Esophagus squamous epithelium (tissue), 5 donors: Measurements from ENCODE around the gene ZNF563. TPM values are rescaled to one million over a fixed set of nuclear protein-coding genes. Genes with fewer than 3 reads are reported as not detected.

Experiments used
- DNase-seq: peaks from one replicate; lab custom pipeline; 2025; lab: John Stamatoyannopoulos, UW
- H3K27ac ChIP-seq, 4 donors: fragments of 200-600 bp; sonication (generic); one replicate each; pipeline ENCODE4 v1.5.1; 2016 to 2019; ENCODE audit warnings: mild to moderate bottlenecking in 1 of 4
- H3K27me3 ChIP-seq, 4 donors: fragments of 200-600 bp; sonication (generic); 1 replicate in 3 of 4; 2 replicates in 1 of 4; pipeline versions ENCODE4 v1.5.1 to v1.6.0; 2017 to 2021; ENCODE audit warnings: antibody characterized with exemption in 1 of 4
- H3K36me3 ChIP-seq, 3 donors: fragments of 200-600 bp; sonication (generic); one replicate each; pipeline ENCODE4 v1.5.1; 2016 to 2019
- H3K4me1 ChIP-seq, 3 donors: fragments of 200-600 bp; sonication (generic); one replicate each; pipeline ENCODE4 v1.5.1; 2017 to 2019
- H3K4me3 ChIP-seq, 4 donors: fragments of 200-600 bp; sonication (generic); 1 replicate in 3 of 4; 2 replicates in 1 of 4; pipeline ENCODE4 v1.5.1; 2016 to 2019; ENCODE audit warnings: mild to moderate bottlenecking in 2 of 4, moderate library complexity in 1 of 4
- H3K9me3 ChIP-seq, 3 donors: fragments of 200-600 bp; sonication (generic); one replicate each; pipeline ENCODE4 v1.5.1; 2016 to 2019
- POLR2A ChIP-seq, 4 donors: fragments of 450-650 bp; IDR thresholded peaks; one replicate each; pipeline ENCODE4 v1.6.1; 2017; ENCODE audit warnings: antibody characterized with exemption in 4 of 4, mild to moderate bottlenecking in 4 of 4, moderate library complexity in 3 of 4
- WGBS, 2 donors: methylation state at CpG; one replicate each; pipeline ENCODE4 v1.1.5; 2018; 5-methylcytosine and 5-hydroxymethylcytosine counted together
- intact Hi-C: fragments of 100-400 bp; cut with DNase I; formaldehyde crosslinking; loops from one replicate; pipeline ENCODE4 v1.15.0; 2022
- total RNA-seq, 4 donors: library from RNA; depleted of rRNA; stranded (reverse); fragments of >200 nt; gene quantifications; one replicate each; pipeline ENCODE4 v1.1.0, GENCODE V29; 2016
- TF ChIP-seq, protein P1 (sequence below), 6 experiments: fragments of 450-650 bp in 4 of 6; fragments of 200-600 bp in 2 of 6; sonication (generic) in 2 of 6; IDR thresholded peaks; one replicate each; pipeline ENCODE4 v1.5.1; 2016 to 2019; ENCODE audit warnings: antibody characterized with exemption in 6 of 6, mild to moderate bottlenecking in 4 of 6, moderate library complexity in 4 of 6
- donor health status: DM: yes; HTN: yes; CAD: no.

The ZNF563 gene
- total RNA-seq, 4 donors from 2014 or later = 0.19 to 5.0 (median 2.7) TPM

DNA sequence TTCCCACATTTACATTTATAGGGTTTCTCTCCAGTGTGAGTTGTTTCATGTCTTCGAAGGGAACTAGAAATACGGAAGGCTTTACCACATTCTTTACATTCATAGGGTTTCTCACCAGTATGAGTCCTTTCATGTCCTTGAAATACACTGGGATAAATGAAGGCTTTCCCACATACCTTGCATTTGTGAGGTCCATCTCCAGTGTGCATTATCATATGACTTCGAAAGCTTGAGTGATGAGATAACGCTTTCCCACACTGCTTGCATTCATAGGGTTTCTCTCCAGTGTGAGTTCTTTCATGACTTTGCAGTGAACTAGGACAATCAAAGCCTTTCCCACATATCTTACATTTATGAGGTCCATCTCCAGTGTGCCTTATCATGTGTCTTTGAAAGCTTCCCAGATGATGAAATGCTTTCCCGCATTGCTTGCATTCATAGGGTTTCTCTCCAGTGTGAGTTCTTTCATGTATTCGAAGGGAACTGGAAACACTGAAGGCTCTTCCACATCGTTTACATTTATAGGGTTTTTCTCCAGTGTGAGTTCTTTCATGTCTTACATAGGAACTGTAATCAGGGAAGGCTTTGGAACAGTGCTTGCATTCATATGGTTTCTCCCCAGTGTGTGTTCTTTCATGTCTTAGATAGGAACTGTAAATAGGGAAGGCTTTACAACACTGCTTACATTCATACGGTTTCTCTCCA lies 16.9 kb upstream of the ZNF563 start:
- Histone ChIP-seq H3K9me3 (peaks cover 0 to 87% (median 60%) of the 10 kb centered on the region in 3 donors), H3K36me3 (peaks cover 0 to 35% (median 9%) of the 10 kb centered on the region in 3 donors), H3K4me1 (no peaks in the 10 kb centered on the region), H3K27me3 (no peaks in the 10 kb centered on the region), H3K4me3 (no peak overlapping the region), H3K27ac (no peak overlapping the region)
- intact Hi-C loops = no loop called here
- TF ChIP-seq, protein P1, sequence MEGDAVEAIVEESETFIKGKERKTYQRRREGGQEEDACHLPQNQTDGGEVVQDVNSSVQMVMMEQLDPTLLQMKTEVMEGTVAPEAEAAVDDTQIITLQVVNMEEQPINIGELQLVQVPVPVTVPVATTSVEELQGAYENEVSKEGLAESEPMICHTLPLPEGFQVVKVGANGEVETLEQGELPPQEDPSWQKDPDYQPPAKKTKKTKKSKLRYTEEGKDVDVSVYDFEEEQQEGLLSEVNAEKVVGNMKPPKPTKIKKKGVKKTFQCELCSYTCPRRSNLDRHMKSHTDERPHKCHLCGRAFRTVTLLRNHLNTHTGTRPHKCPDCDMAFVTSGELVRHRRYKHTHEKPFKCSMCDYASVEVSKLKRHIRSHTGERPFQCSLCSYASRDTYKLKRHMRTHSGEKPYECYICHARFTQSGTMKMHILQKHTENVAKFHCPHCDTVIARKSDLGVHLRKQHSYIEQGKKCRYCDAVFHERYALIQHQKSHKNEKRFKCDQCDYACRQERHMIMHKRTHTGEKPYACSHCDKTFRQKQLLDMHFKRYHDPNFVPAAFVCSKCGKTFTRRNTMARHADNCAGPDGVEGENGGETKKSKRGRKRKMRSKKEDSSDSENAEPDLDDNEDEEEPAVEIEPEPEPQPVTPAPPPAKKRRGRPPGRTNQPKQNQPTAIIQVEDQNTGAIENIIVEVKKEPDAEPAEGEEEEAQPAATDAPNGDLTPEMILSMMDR (IDR thresholded peaks at IDR 0.05) = no peak
- TF ChIP-seq POLR2A (IDR thresholded peaks at IDR 0.05) = no peak
- 95 to 96% methylated on average over 8 of the region's 8 CpGs for WGBS, 2 donors
- no peak for DNase-seq

DNA sequence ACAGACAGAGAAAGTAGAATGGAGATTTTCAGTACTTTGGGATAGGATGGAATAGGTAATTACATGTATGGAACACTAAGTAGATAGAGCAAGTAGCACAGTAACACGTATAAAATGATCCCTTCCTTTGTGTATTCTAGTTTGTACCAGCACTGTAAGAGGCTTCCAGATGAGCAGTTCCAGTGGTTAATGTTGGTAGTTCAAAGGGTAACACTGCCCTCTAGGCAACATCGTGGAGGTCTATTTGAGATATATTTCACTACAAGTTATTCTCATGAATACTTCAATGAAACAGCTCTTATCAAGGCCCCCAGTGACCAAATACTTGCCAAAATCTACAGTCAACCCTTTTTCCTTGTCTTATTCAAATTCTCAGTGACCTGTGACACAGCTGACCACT lies 13.5 kb upstream of the ZNF563 start:
- DNase-seq = no peak
- no peak overlapping the region for H3K4me3 ChIP-seq
- peaks cover 0 to 65% (median 49%) of the 10 kb centered on the region in 3 donors for H3K9me3 ChIP-seq
- 65 to 72% methylated on average over 2 of the region's 2 CpGs for WGBS, 2 donors
- intact Hi-C loops = no loop called here
- no peaks in the 10 kb centered on the region for H3K4me1 ChIP-seq
- TF ChIP-seq, protein P1 (IDR thresholded peaks at IDR 0.05) = peak in 1 of 6 experiments; percentile 16
- no peak for TF ChIP-seq POLR2A (IDR thresholded peaks at IDR 0.05)
- peaks cover 0 to 28% (median 9%) of the 10 kb centered on the region in 3 donors for H3K36me3 ChIP-seq
- H3K27me3 ChIP-seq = no peaks in the 10 kb centered on the region
- no peak overlapping the region for H3K27ac ChIP-seq

DNA sequence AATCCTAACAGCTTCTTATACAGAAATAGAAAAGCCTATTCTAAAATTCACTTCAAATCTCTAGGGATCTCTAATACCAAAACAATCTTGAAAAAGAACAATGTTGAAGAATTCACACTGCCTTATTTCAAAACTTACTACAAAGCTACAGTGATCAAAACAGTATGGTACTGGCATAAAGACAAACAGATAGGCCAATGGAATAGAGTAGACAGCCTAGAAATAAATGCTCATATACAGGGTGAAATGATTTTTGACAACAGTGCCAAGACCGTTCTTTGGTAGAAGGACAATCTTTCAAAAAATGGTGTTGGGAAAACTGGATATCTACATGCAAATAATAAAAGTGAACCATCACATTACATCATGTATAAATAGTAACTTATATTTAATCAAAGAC lies 11.8 kb upstream of the ZNF563 start:
- no peak for DNase-seq
- WGBS, 2 donors = 86 to 90% methylated on average over 1 of the region's 1 CpG
- H3K4me1 ChIP-seq = no peaks in the 10 kb centered on the region
- no peak overlapping the region for H3K27ac ChIP-seq
- H3K9me3 ChIP-seq = peaks cover 0 to 48% (median 32%) of the 10 kb centered on the region in 3 donors
- intact Hi-C loops = no loop called here
- peaks cover 0 to 11% (median 1%) of the 10 kb centered on the region in 3 donors for H3K36me3 ChIP-seq
- H3K27me3 ChIP-seq = no peaks in the 10 kb centered on the region
- TF ChIP-seq, protein P1 (IDR thresholded peaks at IDR 0.05) = no peak
- no peak for TF ChIP-seq POLR2A (IDR thresholded peaks at IDR 0.05)
- H3K4me3 ChIP-seq = no peak overlapping the region

DNA sequence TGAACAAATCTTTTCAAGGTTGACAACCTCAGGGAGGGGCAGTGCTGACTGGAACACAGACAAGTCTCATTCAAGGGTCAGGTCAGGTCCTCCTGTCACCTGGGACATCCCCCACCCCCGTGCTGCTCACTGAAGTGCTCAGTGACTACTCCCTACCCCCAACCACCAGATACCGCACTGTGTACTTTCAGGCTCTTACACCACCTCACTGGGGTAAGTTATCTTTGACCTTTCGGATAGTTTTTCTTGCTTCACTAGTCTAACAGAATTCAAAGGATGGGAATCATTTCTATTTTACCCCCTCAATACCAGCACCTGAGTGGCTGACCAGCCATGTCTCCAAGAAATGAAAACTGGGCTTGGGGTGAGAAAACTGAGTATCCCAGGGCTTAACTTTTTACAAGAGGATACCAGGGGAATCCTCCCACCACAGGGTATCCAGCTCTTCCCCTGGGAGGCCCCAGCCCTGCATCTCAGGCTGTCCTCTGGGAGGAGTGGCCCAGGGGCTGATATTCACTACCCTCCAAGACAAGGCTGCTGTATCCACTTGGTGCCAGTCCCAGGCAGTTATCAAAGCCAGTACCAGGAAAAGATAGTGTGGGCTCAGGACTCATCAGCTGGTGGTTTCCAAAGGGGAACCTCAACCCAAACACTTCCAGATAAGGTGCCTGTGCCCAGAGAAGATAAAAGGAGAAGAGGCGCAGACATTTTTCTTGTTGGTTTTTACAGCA lies 2.1 kb downstream of the ZNF563 start:
- Histone ChIP-seq H3K4me3 (no peak overlapping the region), H3K27ac (no peak overlapping the region), H3K9me3 (no peaks in the 10 kb centered on the region), H3K36me3 (no peaks in the 10 kb centered on the region), H3K4me1 (peaks cover 4 to 28% (median 8%) of the 10 kb centered on the region in 3 donors), H3K27me3 (no peaks in the 10 kb centered on the region)
- TF ChIP-seq, protein P1 (IDR thresholded peaks at IDR 0.05) = no peak
- TF ChIP-seq POLR2A (IDR thresholded peaks at IDR 0.05) = no peak
- no peak for DNase-seq
- 71 to 100% methylated on average over 2 to 4 of the region's 4 CpGs for WGBS, 2 donors
- intact Hi-C loops = no loop called here

DNA sequence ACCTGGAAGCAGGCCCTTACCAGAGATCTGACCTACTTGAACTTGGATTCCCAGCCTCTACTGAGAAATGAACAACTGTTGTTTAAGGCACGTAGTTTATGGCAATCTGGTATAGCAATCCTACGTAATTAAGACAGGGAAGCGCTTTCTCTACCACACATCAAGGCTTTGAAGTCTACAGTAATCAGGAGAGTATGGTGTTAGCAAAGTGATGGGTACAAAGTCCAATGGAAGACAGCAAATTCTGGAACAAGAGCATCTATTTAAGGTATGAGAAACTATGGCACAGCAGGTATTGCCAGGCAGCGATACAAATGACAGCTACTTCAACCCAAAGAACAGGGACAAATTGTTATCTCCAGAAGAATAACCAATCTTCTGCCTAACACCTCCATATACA lies 3.1 kb downstream of the ZNF563 start:
- Histone ChIP-seq H3K27me3 (no peaks in the 10 kb centered on the region), H3K9me3 (no peaks in the 10 kb centered on the region), H3K36me3 (peaks cover 0 to 1% (median 0%) of the 10 kb centered on the region in 3 donors), H3K27ac (no peak overlapping the region), H3K4me3 (no peak overlapping the region), H3K4me1 (peaks cover 4 to 28% (median 8%) of the 10 kb centered on the region in 3 donors)
- intact Hi-C loops = no loop called here
- 88 to 99% methylated on average over 4 of the region's 4 CpGs for WGBS, 2 donors
- DNase-seq = no peak
- TF ChIP-seq, protein P1 (IDR thresholded peaks at IDR 0.05) = no peak
- TF ChIP-seq POLR2A (IDR thresholded peaks at IDR 0.05) = no peak
